Activated gamma-delta T cell treated with anti-CD3 and anti-CD28 coated beads, Interleukin-2, amount 50 U/mL, for 16 hours (primary cell): ENCODE measurements around the gene TRDN.

Experiments
- DNase-seq: peaks from one replicate; pipeline ENCODE4 v3.0.0-alpha.2; 2020; ENCODE audit warnings: low read depth

Gene TRDN

GRCh38 chr6:123169774-123170095 lies 467.0 kb downstream of the TRDN start:
- no peak for DNase-seq

- no peak for DNase-seq
These were observed 467.6 kb downstream of the TRDN start for GRCh38 chr6:123168892-123169773.

- no peak for DNase-seq
These were observed 468.3 kb downstream of the TRDN start for GRCh38 chr6:123168466-123168865.
